ENCODE measurements around the gene ALKBH8. TPM values are rescaled to one million over a fixed set of nuclear protein-coding genes. Genes with fewer than 3 reads are reported as not detected.
A peak's percentile ranks its signal among the peaks of the same experiment; 100 is the strongest.

The ALKBH8 gene
- total and polyA plus RNA-seq, 2 of the 4 experiments (the other 2 are of a cell fraction): 3.0 to 6.6 TPM

DNA sequence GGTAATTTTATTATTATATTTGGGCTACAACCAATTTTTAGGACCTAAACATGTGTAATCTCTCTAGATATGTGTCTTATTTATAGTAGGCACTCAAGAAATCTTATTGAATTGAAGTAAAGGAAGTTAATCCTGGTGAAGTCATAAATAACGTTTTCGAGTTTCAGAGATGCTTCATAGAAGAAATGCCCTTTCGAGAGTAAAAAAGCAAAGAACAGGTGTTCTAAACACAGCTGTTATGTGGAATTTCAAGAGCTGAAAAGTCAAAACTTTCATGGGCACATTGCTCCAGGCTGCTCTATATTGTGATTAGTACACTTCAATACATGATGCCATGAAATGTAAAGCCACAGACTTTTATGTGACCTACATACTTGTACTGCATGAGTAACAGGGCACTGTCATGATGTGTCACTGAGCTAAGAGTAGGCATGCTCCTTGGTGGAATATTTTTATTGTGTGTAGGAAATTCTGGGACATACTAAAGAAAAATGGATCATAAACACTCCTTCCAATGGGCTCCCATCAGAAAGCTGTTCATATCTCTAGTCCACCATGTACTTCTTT lies 18.2 kb upstream of the ALKBH8 start:
- Histone ChIP-seq H3K4me2 (ENCODE audit: low read depth, low read length) (no peak overlapping the region; the same call in 1 of the 2 replicates), H3K18ac (ENCODE audit: low read depth, low read length) (no peak overlapping the region), H3K27ac (ENCODE audit: insufficient read depth, low read length) (no peak overlapping the region), H3K36me3 (ENCODE audit: control insufficient read depth, insufficient read depth, low read length) (no peaks in the 10 kb centered on the region), H3K9me3 (ENCODE audit: control insufficient read depth, insufficient read depth, low read length) (no peaks in the 10 kb centered on the region), H3K9me1 (ENCODE audit: insufficient read depth, low read length) (no peaks in the 10 kb centered on the region), H2BK5ac (ENCODE audit: low read depth, low read length, poor library complexity, severe bottlenecking) (no peak overlapping the region), H3K4ac (ENCODE audit: low read depth, low read length) (no peak overlapping the region), H2BK120ac (ENCODE audit: low read depth, low read length) (no peak overlapping the region), H3K9ac (ENCODE audit: low read depth, low read length) (no peak overlapping the region), H3K23ac (ENCODE audit: low read depth, low read length) (no peak overlapping the region), H3K79me1 (ENCODE audit: low read depth in 1 of 2, low read length in 2 of 2) (no peaks in the 10 kb centered on the region), H3K4me3 (ENCODE audit: insufficient read depth, low read depth, low read length) (no peak overlapping the region), H2AK5ac (ENCODE audit: low read depth, low read length) (no peak overlapping the region), H4K20me1 (ENCODE audit: insufficient read depth, low read length) (no peaks in the 10 kb centered on the region), H2BK15ac (ENCODE audit: low read depth, low read length) (no peak overlapping the region), H2BK20ac (ENCODE audit: low read depth, low read length) (no peak overlapping the region), H2AK9ac (replicated peaks; ENCODE audit: low read depth, low read length, poor library complexity) (no peak overlapping the region), H2AFZ (replicated peaks; ENCODE audit: low read length, poor library complexity) (no peak overlapping the region), H3K56ac (ENCODE audit: extremely low read depth, insufficient read depth, low read length) (no peak overlapping the region), H4K8ac (ENCODE audit: low read depth in 2 of 2, low read length in 2 of 2) (no peak overlapping the region), H3K14ac (replicated peaks; ENCODE audit: low read depth, low read length) (no peak overlapping the region), H3K4me1 (ENCODE audit: control insufficient read depth, insufficient read depth, low read length) (peaks cover 3% of the 10 kb centered on the region; the same call in 1 of the 2 replicates), H4K91ac (ENCODE audit: insufficient read depth, low read depth, low read length) (no peak overlapping the region), H4K5ac (ENCODE audit: low read depth, low read length) (no peak overlapping the region), H3K27me3 (ENCODE audit: control insufficient read depth, insufficient read depth, low read length) (no peaks in the 10 kb centered on the region)
- dilution Hi-C loops (cut with HindIII; ENCODE audit: low sequenced_read_pairs, unreplicated experiment): no loop called here
- BruUV-seq (replicated peaks): no TSS peak
- ChIA-PET CTCF (interaction anchor here (1.2 kb wide), 1 partner anchor 105 kb away, joined by 3 read pairs; no protein-coding TSS in a partner anchor), POLR2A (ENCODE audit: unreplicated experiment) (no interaction called here)
- TF ChIP-seq POLR2A (IDR thresholded peaks at IDR 0.05; ENCODE audit: low read depth, low read length) (no peak), MAZ (IDR thresholded peaks at IDR 0.05; ENCODE audit: borderline replicate concordance, low read depth, low read length) (no peak), MAFK (IDR thresholded peaks at IDR 0.05; ENCODE audit: low read depth, low read length) (no peak), SMC3 (IDR thresholded peaks at IDR 0.05; ENCODE audit: low read depth, low read length) (no peak), RAD21 (IDR thresholded peaks at IDR 0.05; ENCODE audit: low read length) (no peak)
- TF ChIP-seq, protein P1, sequence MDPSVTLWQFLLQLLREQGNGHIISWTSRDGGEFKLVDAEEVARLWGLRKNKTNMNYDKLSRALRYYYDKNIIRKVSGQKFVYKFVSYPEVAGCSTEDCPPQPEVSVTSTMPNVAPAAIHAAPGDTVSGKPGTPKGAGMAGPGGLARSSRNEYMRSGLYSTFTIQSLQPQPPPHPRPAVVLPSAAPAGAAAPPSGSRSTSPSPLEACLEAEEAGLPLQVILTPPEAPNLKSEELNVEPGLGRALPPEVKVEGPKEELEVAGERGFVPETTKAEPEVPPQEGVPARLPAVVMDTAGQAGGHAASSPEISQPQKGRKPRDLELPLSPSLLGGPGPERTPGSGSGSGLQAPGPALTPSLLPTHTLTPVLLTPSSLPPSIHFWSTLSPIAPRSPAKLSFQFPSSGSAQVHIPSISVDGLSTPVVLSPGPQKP (IDR thresholded peaks at IDR 0.05; ENCODE audit: borderline replicate concordance, low read depth, low read length): no peak
- ATAC-seq (ENCODE audit: low read depth) (no peak), DNase-seq (peak; percentile 35)
- in situ Hi-C loops (cut with MboI; ENCODE audit: low sequenced_read_pairs): loop anchor here (25.0 kb wide), 1 partner anchor 1079 kb away; the partner anchor contains the start of gene DDX10
- intact Hi-C loops (cut with micrococcal nuclease): no loop called here
- WGBS, 2 experiments (ENCODE audit: extremely low coverage in 2 of 2, insufficient read length in 1 of 2): no CpG with 5 or more reads among the region's 3 CpGs
